Prostate gland (tissue), 2 donors: ENCODE results near the gene SP8. TPM values are rescaled to one million over a fixed set of nuclear protein-coding genes. Genes with fewer than 3 reads are reported as not detected.
"Not testable (repeated sequence)": the region's sequence is repeated elsewhere in the genome, so short reads cannot be mapped to it uniquely, and the experiment has no call there.

Experiments
- DNase-seq: peaks from one replicate; pipeline ENCODE4 v3.0.0-alpha.2; 2019; ENCODE audit warnings: low spot score
- H3K27ac ChIP-seq, 2 donors: fragments of 200-600 bp; sonication (generic); 2 replicates each; pipeline ENCODE4 v1.5.1; 2017 to 2019
- H3K27me3 ChIP-seq: fragments of 200-600 bp; sonication (generic); replicated peaks from 2 replicates; pipeline ENCODE4 v1.5.1; 2019; ENCODE audit not compliant: insufficient read depth
- H3K36me3 ChIP-seq, 2 donors: fragments of 200-600 bp; sonication (generic); 1 replicate in 1 of 2; 2 replicates in 1 of 2; pipeline versions ENCODE4 v1.5.1 to v1.8.1; 2017 to 2019
- H3K4me1 ChIP-seq: fragments of 200-600 bp; sonication (generic); replicated peaks from 2 replicates; pipeline ENCODE4 v1.5.1; 2019
- H3K4me3 ChIP-seq, 2 donors: fragments of 200-600 bp; sonication (generic); 2 replicates each; pipeline ENCODE4 v1.5.1; 2017 to 2019
- H3K9me3 ChIP-seq: fragments of 200-600 bp; sonication (generic); 2 replicates; pipeline ENCODE4 v1.5.1; 2017
- CTCF ChIP-seq, 4 experiments: fragments of 200-600 bp in 2 of 4; fragments of 450-650 bp in 2 of 4; sonication (generic) in 2 of 4; IDR thresholded peaks; 1 replicate in 3 of 4; 2 replicates in 1 of 4; pipeline ENCODE4 v1.5.1; 2016 to 2019; ENCODE audit warnings: antibody characterized with exemption in 4 of 4, mild to moderate bottlenecking in 2 of 4, moderate library complexity in 2 of 4
- POLR2A ChIP-seq: fragments of 450-650 bp; IDR thresholded peaks from one replicate; pipeline ENCODE4 v1.6.1; 2016; ENCODE audit warnings: antibody characterized with exemption, mild to moderate bottlenecking
- POLR2AphosphoS5 ChIP-seq: sonication (generic); formaldehyde crosslinking; IDR thresholded peaks from one replicate; pipeline ENCODE4 v1.6.1; 2017; ENCODE audit warnings: antibody characterized with exemption
- WGBS: methylation state at CpG from one replicate; pipeline ENCODE4 v1.1.5; 2018; 5-methylcytosine and 5-hydroxymethylcytosine counted together
- intact Hi-C: fragments of 100-400 bp; cut with DNase I; formaldehyde crosslinking; loops from one replicate; pipeline ENCODE4 v1.14.2; 2022
- total RNA-seq, 2 donors: library from RNA; depleted of rRNA; stranded (reverse); fragments of >200 nt; gene quantifications; one replicate each; pipeline ENCODE4 v1.1.0, GENCODE V29; 2016

The SP8 gene
- 10 to 100 TPM in 1 of 2 donors, 1 to 10 TPM in 1; 7.4 to 44.5 TPM for total RNA-seq

GRCh38 chr7:20786779-20787659 is at the start of gene SP8:
SP8 (minus strand) TSS chr7:20786886; CDS start chr7:20786798, 88 bp downstream.
- peak; percentile 44 for TF ChIP-seq POLR2A
- no peak for TF ChIP-seq CTCF (IDR thresholded peaks at IDR 0.05)
- peak; percentile 28 for TF ChIP-seq POLR2AphosphoS5
- Histone ChIP-seq H3K27me3 (no peaks in the 10 kb centered on the region), H3K27ac (peak within 1 kb of the TSS; percentile 90 to 93), H3K36me3 (no peaks in the 10 kb centered on the region), H3K4me1 (no peaks in the 10 kb centered on the region), H3K4me3 (peak within 1 kb of the TSS; percentile 39 to 55), H3K9me3 (no peaks in the 10 kb centered on the region)
- 2% methylated on average over 50 of the region's 50 CpGs for WGBS
- intact Hi-C loops: no loop called here
- DNase-seq: peak; percentile 87

- H3K27ac ChIP-seq, DNase-seq, H3K36me3 ChIP-seq, H3K27me3 ChIP-seq, H3K4me1 ChIP-seq, intact Hi-C loops, H3K9me3 ChIP-seq, H3K4me3 ChIP-seq: not testable (repeated sequence)
- 76% methylated on average over 2 of the region's 2 CpGs for WGBS
Observed at GRCh38 chr7:20836424-20836823, 49.7 kb upstream of the SP8 start.

GRCh38 chr7:20835111-20835750 is 48.5 kb upstream of the SP8 start:
- no peaks in the 10 kb centered on the region for H3K36me3 ChIP-seq
- TF ChIP-seq CTCF (IDR thresholded peaks at IDR 0.05): no peak
- no peak for TF ChIP-seq POLR2A
- TF ChIP-seq POLR2AphosphoS5: no peak

GRCh38 chr7:20834656-20835055 is 48.0 kb upstream of the SP8 start:
- no peak for TF ChIP-seq POLR2A
- no peak for TF ChIP-seq POLR2AphosphoS5
- peak in 3 of 4 experiments; percentile 21 to 44 (median 27) for TF ChIP-seq CTCF (IDR thresholded peaks at IDR 0.05)
- Histone ChIP-seq H3K27me3 (no peaks in the 10 kb centered on the region), H3K27ac (no peak overlapping the region), H3K4me3 (no peak overlapping the region), H3K4me1 (no peaks in the 10 kb centered on the region), H3K36me3 (no peaks in the 10 kb centered on the region), H3K9me3 (no peaks in the 10 kb centered on the region)
- no peak for DNase-seq
- intact Hi-C loops: no loop called here

More at GRCh38 chr7:20835111-20835750, 48.5 kb upstream of the SP8 start:
- no peaks in the 10 kb centered on the region for H3K27me3 ChIP-seq
- no peaks in the 10 kb centered on the region for H3K4me1 ChIP-seq
- H3K9me3 ChIP-seq: no peaks in the 10 kb centered on the region
- no peak for DNase-seq
- intact Hi-C loops: no loop called here
- no peak overlapping the region for H3K27ac ChIP-seq
- WGBS: 92% methylated on average over 15 of the region's 15 CpGs
- H3K4me3 ChIP-seq: no peak overlapping the region

GRCh38 chr7:20831956-20832355 is 45.3 kb upstream of the SP8 start:
- no peaks in the 10 kb centered on the region for H3K27me3 ChIP-seq
- no peaks in the 10 kb centered on the region for H3K9me3 ChIP-seq
- no peak for TF ChIP-seq CTCF (IDR thresholded peaks at IDR 0.05)
- no peak for TF ChIP-seq POLR2A
- no peak for TF ChIP-seq POLR2AphosphoS5
- no peak overlapping the region for H3K4me3 ChIP-seq
- DNase-seq: no peak
- no peaks in the 10 kb centered on the region for H3K36me3 ChIP-seq
- no peak overlapping the region for H3K27ac ChIP-seq
- no peaks in the 10 kb centered on the region for H3K4me1 ChIP-seq
- intact Hi-C loops: no loop called here
